Effector memory CD4-positive, alpha-beta T cell (primary cell): ENCODE data around the gene FOXL2NB.

Experiments used
- DNase-seq, 3 donors: peaks; one replicate each; pipeline ENCODE4 v3.0.0-alpha.2; 2020
- H3K27ac ChIP-seq: 2 replicates; pipeline ENCODE4 v1.7.0; 2013; ENCODE audit warnings: mild to moderate bottlenecking, low read length, moderate library complexity; ENCODE audit not compliant: insufficient read depth, poor library complexity, severe bottlenecking
- H3K27me3 ChIP-seq: replicated peaks from 2 replicates; pipeline ENCODE4 v1.7.0; 2013; ENCODE audit warnings: mild to moderate bottlenecking, low read length; ENCODE audit not compliant: insufficient read depth, control insufficient read depth, poor library complexity, severe bottlenecking
- H3K36me3 ChIP-seq: 2 replicates; pipeline ENCODE4 v1.7.0; 2013; ENCODE audit warnings: mild to moderate bottlenecking, low read length, moderate library complexity; ENCODE audit not compliant: control insufficient read depth, insufficient read depth
- H3K4me1 ChIP-seq: 2 replicates; pipeline ENCODE4 v1.7.0; 2013; ENCODE audit warnings: low read length, mild to moderate bottlenecking; ENCODE audit not compliant: control insufficient read depth, insufficient read depth, poor library complexity, severe bottlenecking
- H3K4me3 ChIP-seq: 2 replicates; pipeline ENCODE4 v1.7.0; 2013; ENCODE audit warnings: low read length, low read depth, mild to moderate bottlenecking; ENCODE audit not compliant: insufficient read depth, poor library complexity, severe bottlenecking
- H3K9me3 ChIP-seq: 2 replicates; pipeline ENCODE4 v1.7.0; 2013; ENCODE audit warnings: mild to moderate bottlenecking, low read length, moderate library complexity; ENCODE audit not compliant: control insufficient read depth

Gene FOXL2NB

DNA sequence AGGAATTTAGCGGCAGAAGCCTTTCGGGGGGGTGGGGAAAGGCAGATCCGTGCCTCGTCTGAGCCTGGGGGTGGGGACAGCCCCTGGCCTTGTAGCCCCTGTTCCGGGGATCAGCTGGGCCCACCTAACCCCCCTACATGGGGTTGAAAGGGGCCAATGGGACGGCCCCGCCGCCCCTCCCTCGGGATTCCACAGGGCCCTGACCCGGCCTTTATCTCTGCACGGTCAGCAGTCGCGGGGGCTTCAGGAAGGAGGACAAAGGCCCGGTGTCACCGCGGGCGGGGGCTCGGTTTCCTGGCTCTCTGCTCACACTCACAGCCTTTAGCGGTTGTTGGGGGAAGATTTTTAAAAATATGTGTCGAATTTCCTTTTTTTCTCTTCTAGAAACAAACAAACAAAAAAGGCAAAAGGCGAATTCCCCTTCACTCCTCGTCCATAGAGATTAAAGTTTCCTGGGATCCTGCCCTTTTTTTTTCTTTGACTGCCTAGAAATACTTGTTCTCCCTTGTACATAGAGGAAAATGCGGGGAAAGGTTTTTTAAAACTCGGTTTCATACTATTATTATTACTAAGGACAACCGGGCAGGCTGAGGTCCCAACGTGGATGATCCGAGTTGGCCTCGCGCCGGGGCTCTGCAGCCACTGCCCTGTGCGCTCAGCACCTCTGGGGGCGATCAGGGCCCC lies 8.0 kb upstream of the FOXL2NB start:
- Histone ChIP-seq H3K4me3 (peak overlapping the region; percentile 13), H3K27me3 (peaks cover 83% of the 10 kb centered on the region), H3K9me3 (no peaks in the 10 kb centered on the region), H3K4me1 (peaks cover 45% of the 10 kb centered on the region), H3K27ac (no peak overlapping the region), H3K36me3 (no peaks in the 10 kb centered on the region)
- DNase-seq, result no peak

DNA sequence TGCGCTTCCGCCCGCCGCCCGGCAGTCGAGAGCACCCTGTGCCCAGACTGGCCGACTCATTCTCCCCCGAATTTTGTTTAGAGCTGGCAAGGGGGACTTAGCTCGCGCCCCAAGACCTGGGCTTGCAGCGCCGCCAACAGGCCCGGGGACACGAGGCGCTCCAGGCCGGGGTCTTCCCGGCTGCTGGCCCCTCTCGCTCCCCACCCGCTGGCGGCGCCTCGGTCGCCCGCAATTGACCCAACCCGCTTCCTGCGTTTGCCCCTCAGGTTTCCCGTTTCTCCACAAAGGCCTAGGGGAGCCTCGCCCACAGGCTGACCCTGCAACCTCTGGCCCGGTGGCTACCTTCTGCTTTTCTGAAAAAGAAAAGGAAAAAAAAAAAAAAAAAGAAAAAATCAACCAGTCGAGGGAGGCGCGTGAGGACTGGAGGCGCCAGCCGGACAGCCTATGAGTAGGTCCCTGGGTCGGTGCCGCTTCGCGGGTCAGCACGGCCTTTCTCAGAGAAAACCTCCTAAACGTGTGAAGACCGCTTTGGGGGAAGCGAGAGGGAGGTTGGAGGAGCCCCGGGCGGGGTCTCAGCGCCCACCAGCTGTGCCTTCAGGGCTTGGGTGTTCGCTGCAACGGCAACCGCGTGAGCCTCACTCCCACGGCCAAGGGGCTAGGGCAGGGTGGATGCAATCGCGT lies 7.3 kb upstream of the FOXL2NB start:
- Histone ChIP-seq H3K4me3 (no peak overlapping the region), H3K4me1 (peaks cover 51% of the 10 kb centered on the region), H3K27ac (no peak overlapping the region), H3K9me3 (no peaks in the 10 kb centered on the region), H3K36me3 (no peaks in the 10 kb centered on the region), H3K27me3 (peaks cover 90% of the 10 kb centered on the region)
- DNase-seq, result no peak

DNA sequence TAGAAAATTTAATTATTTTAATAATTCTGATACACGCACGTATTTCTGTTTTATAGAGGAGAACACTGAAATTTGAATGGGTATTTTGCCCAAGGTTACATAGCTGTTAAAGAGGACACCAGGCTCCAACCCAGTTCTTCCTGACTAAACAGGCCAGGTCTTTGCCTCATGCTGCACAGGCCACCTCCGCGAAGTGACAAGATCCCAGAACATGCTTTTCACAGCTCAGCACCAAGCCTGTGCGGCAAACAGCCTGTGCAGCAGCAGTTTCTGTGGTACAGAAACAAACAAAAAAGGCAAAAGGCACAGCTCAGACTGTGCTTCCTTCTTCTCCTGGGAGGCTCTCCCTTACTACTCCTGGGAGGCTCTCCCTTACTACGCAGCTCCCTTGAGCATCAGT lies 6.6 kb upstream of the FOXL2NB start:
- no peaks in the 10 kb centered on the region for H3K9me3 ChIP-seq
- H3K27me3 ChIP-seq, result peaks cover 96% of the 10 kb centered on the region

DNA sequence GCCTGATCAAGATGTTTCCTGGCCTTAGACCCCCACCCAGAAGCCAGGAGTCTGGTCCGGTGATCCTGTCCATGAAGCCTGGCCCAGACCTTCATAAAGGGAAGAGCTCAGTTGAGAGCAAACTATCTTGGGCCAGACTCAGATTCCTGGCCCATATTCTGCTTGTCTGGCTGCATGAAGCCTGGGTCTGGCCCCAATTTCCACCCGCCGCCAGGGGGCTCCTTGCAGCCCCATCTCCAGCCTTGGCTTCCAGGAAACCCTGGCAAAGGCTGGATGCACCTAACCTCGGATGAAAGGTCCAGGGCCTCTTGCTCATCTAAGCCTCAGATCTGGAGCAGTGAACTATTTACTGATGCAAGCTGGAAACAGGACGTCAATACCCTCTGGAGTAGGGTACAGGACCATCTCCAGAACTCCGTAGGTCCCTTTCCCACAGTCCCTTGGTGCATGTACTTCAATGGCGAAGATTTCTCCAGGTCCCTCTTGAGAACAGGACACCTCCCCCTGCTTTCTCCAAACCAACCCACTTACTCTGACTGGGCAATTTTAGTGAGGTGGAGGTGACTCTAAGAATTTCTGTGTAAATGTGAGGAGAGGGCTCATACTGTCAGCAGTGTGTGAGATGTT lies 5.6 kb upstream of the FOXL2NB start:
- no peak overlapping the region for H3K4me3 ChIP-seq
- no peak overlapping the region for H3K27ac ChIP-seq
- H3K4me1 ChIP-seq, result peaks cover 60% of the 10 kb centered on the region
- H3K9me3 ChIP-seq, result no peaks in the 10 kb centered on the region
- H3K27me3 ChIP-seq, result peaks cover 93% of the 10 kb centered on the region
- no peak for DNase-seq
- no peaks in the 10 kb centered on the region for H3K36me3 ChIP-seq

More for the DNA sequence above, 6.6 kb upstream of the FOXL2NB start:
- Histone ChIP-seq H3K4me1 (peaks cover 59% of the 10 kb centered on the region), H3K27ac (no peak overlapping the region), H3K36me3 (no peaks in the 10 kb centered on the region), H3K4me3 (no peak overlapping the region)
- no peak for DNase-seq

DNA sequence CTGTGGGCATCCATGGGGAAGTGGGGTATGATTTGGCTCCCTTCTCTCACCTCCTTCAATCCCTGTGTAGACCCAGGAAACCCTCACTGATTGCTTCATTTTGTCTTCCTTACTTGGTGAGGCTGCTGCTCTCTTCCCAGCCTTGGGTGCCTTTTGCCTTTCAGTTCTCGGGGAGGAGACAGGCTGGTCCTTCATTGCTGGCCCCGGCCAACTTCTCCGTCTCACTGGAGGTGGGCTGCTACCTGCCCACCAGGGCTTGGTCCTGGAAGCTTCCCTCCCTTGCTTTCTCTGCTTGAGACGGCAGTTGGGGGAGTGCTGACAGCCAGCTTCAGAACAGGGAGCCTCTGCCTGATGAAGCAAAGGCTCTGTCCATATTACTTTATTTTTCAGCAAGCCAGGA lies 4.7 kb upstream of the FOXL2NB start:
- no peak for DNase-seq
- Histone ChIP-seq H3K36me3 (no peaks in the 10 kb centered on the region), H3K27me3 (peaks cover 93% of the 10 kb centered on the region), H3K27ac (no peak overlapping the region), H3K4me1 (peaks cover 60% of the 10 kb centered on the region), H3K4me3 (no peak overlapping the region), H3K9me3 (no peaks in the 10 kb centered on the region)

DNA sequence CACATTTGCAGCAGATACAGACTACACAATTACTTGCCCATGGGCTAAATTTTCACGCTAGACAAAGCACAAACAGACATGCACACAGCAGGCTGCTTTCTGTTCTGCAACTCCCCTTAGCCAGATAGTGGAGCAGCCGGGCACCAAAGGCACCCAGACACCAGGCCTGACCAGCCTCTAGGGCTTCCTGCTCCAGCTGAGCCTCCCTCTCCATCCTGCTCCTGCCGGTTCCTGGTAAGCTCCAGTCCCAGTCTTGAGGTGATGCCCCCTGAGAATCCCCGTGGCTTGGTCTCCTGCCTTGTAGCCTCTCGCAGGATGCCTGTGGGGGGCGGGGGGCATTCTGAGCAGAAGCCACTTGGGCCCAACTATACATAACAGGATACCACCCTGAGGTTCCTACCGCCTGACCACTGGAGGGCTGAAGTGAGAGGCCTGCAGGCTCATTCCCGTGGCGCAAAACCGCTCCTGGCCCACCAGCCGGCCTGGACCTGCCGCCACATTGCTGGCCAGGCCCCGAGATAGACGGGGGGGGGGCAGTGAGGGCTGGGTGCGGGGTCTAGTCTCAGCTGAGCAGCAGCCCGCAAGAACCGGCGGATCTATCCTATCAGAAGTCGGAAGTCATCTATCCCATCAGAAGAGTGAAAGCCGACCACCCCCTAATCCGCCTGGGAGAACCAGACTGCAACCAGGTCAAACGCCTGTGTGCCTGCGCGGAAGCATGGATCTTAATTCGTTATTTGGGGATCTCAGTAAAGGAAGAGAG lies 4.0 kb upstream of the FOXL2NB start:
- H3K27me3 ChIP-seq, result peaks cover 90% of the 10 kb centered on the region

DNA sequence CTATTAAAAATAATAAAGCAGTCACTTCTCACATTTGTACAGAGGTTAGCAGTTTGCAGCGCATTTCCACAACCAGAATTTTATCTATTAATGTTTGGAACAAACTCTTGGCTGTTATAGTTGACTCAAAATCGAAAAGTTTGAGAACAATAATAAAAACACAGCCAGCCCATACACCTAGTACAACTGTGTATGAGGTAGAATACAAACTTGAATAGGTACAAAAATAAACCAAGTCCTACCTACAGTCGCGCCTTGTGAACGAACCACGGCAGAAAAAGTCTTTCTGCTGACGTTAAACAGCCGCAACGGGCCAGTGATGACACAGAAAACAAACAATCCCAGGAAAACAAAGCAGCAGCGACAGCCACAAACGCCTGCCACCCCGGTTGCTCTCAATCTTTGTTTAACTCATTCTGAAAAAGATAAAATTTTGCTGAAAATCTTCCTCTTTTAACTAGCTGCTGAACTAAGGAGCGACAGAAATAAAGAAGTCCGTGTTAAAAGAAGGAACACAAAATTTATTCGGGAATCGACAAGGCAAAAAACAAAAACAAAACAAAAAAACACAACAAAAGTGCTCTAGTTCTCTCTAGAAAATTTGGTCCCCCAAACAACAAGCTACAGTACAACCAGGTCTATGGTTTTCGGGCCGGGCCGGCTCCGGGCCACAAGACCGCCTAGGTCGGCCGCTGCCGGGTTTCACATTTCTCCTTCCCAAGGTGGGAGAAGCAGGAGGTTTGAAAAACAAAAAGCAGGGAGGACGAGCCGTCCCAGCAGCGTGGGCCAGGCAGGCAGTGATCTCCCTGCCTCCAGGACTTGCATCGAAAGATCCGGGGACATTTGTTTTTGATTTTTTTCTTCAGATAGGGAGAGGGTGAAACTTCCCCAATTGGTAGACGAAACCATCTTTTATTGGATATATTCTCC lies 3.0 kb upstream of the FOXL2NB start:
- H3K27ac ChIP-seq, result no peak overlapping the region
- H3K27me3 ChIP-seq, result peaks cover 88% of the 10 kb centered on the region
- H3K4me3 ChIP-seq, result no peak overlapping the region
- no peaks in the 10 kb centered on the region for H3K9me3 ChIP-seq
- DNase-seq, result no peak
- peaks cover 49% of the 10 kb centered on the region for H3K4me1 ChIP-seq
- no peaks in the 10 kb centered on the region for H3K36me3 ChIP-seq

More for the DNA sequence above, 4.0 kb upstream of the FOXL2NB start:
- DNase-seq, result no peak
- H3K36me3 ChIP-seq, result no peaks in the 10 kb centered on the region
- no peak overlapping the region for H3K27ac ChIP-seq
- H3K4me1 ChIP-seq, result peaks cover 58% of the 10 kb centered on the region
- no peaks in the 10 kb centered on the region for H3K9me3 ChIP-seq
- no peak overlapping the region for H3K4me3 ChIP-seq

DNA sequence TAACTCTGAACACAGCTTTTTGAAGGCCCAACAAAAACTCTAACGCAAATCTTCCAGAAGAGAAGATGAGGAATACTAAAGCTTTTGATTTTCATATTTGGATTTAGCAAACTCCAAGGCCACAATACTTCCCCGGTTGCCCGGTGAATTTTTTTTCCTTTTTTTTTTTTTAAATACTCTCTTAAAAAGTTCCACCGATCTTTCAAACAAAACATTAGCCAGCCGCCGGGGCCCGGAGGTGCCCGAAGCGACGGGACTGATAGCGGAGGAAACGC lies 2.4 kb upstream of the FOXL2NB start:
- H3K27me3 ChIP-seq, result peaks cover 88% of the 10 kb centered on the region

DNA sequence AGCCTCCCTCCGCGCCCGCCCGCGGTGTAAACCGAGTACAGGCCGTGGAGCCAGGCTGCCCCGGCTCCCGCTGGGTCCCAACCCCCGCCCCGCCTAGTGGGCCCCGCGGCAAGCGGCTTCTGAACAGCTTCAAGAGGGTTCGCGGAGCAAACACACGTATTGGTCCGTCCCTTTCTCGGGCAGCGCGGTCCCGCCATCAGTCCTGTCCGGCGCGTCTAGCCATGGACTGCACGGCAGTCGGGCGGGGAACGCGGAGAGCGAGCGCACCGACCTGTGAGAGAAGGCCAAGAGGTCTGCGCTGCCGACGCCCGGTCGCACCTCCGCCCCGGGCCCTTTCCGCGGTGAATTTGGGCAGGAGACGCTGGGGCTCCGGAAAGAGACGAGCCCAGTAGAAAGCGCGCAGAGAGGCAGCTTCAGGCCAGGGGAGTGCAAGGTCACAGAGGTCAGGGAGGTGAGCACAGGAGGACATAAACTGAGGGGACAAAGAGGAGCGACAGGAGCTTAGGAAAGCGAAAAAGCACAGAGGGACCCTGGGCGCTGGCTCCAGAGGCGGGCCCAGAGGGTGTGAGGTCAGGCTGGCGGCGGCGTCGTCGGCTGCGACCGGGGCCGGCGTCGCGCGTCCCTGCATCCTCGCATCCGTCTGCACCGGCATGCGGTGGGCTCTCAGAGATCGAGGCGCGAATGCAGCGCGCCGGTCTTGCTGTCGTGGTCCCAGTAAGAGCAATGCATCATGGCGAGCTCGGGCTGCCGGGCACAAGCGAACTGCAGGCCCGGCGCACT lies 1.9 kb upstream of the FOXL2NB start:
- Histone ChIP-seq H3K27ac (no peak overlapping the region), H3K9me3 (no peaks in the 10 kb centered on the region), H3K27me3 (peaks cover 86% of the 10 kb centered on the region), H3K36me3 (no peaks in the 10 kb centered on the region), H3K4me1 (peaks cover 51% of the 10 kb centered on the region), H3K4me3 (peak overlapping the region; percentile 49)
- no peak for DNase-seq

More for the DNA sequence above, 2.4 kb upstream of the FOXL2NB start:
- Histone ChIP-seq H3K4me3 (peak overlapping the region; percentile 49), H3K4me1 (peaks cover 49% of the 10 kb centered on the region), H3K9me3 (no peaks in the 10 kb centered on the region), H3K27ac (no peak overlapping the region), H3K36me3 (no peaks in the 10 kb centered on the region)
- DNase-seq, result no peak
